H1 (cell line): Measurements from ENCODE around the gene CCNYL1. TPM values are rescaled to one million over a fixed set of nuclear protein-coding genes. Genes with fewer than 3 reads are reported as not detected.

Experiments
- ATF3 ChIP-seq: IDR thresholded peaks from 2 replicates; pipeline ENCODE4 v1.6.1; 2011; ENCODE audit warnings: low read depth, mild to moderate bottlenecking, low read length; ENCODE audit not compliant: insufficient read depth
- BRCA1 ChIP-seq: IDR thresholded peaks from 2 replicates; pipeline ENCODE4 v1.6.1; 2012; ENCODE audit warnings: low read depth, low read length, improper control_type of control experiment
- E2F6 ChIP-seq: IDR thresholded peaks from 2 replicates; pipeline ENCODE4 v1.6.1; 2012; ENCODE audit warnings: inconsistent platforms
- EP300 ChIP-seq, 2 experiments: IDR thresholded peaks; 1 replicate in 1 of 2; 2 replicates in 1 of 2; pipeline ENCODE4 v1.6.1; 2011 to 2012; ENCODE audit warnings: low read depth in 2 of 2, low read length in 2 of 2, mild to moderate bottlenecking in 2 of 2, borderline replicate concordance in 1 of 2, inconsistent platforms in 1 of 2, moderate library complexity in 1 of 2
- POU5F1 ChIP-seq: IDR thresholded peaks from 2 replicates; pipeline ENCODE4 v1.6.1; 2011; ENCODE audit warnings: low read depth, mild to moderate bottlenecking, low read length, moderate library complexity
- RFX5 ChIP-seq: IDR thresholded peaks from 2 replicates; pipeline ENCODE4 v1.6.1; 2011; ENCODE audit warnings: low read depth, low read length, improper control_type of control experiment, borderline replicate concordance
- TAF1 ChIP-seq: IDR thresholded peaks from 2 replicates; pipeline ENCODE4 v1.6.1; 2011; ENCODE audit warnings: mild to moderate bottlenecking, low read depth, low read length
- TAF7 ChIP-seq: optimal IDR thresholded peaks from 2 replicates; pipeline ENCODE3; 2011; ENCODE audit warnings: low read depth, mild to moderate bottlenecking, inconsistent platforms, low read length, moderate library complexity, borderline replicate concordance
- polyA plus RNA-seq, 7 experiments: library from polyadenylated mRNA; depleted of rRNA in 3 of 7; stranded (reverse) in 5 of 7; unstranded in 2 of 7; fragments of >200 nt in 5 of 7; fragments of 200-250 nt in 2 of 7; gene quantifications; 1 replicate in 5 of 7; 2 replicates in 1 of 7; 4 replicates in 1 of 7; pipeline versions ENCODE4 v1.2.1 to v1.2.3, GENCODE V29; 2011 to 2013; ENCODE audit warnings: missing spikeins in 2 of 7, mixed read lengths in 2 of 7
- total RNA-seq: library from RNA; stranded (reverse); fragmentation: NEBNext Ultra II Directional; extraction: Animal tissue kit (Norgen Biotek cat#: 25700); gene quantifications from 2 replicates; pipeline ENCODE4 v1.2.1, GENCODE V29; 2021

Gene CCNYL1
- total and polyA plus RNA-seq, 2 of the 8 experiments (the other 6 are each of a cell fraction or from before 2014, with no cell fraction given), result 13.3 to 35.4 TPM

- no peak for TF ChIP-seq TAF1
- no peak for TF ChIP-seq EP300 (IDR thresholded peaks at IDR 0.05; ENCODE audit: borderline replicate concordance in 1 of 2, low read depth in 2 of 2, low read length in 2 of 2)
- TF ChIP-seq BRCA1, result no peak
- TF ChIP-seq E2F6, result no peak
- TF ChIP-seq RFX5, result no peak
- no peak for TF ChIP-seq POU5F1
- TF ChIP-seq ATF3, result no peak
- no peak for TF ChIP-seq TAF7
Measured at GRCh38 chr2:207777124-207777523, 65.7 kb downstream of the CCNYL1 start (continued).
